ENCODE results near the gene RERE. TPM values are rescaled to one million over a fixed set of nuclear protein-coding genes. Genes with fewer than 3 reads are reported as not detected.
"Not testable (repeated sequence)": the region's sequence is repeated elsewhere in the genome, so short reads cannot be mapped to it uniquely, and the experiment has no call there.

The RERE gene
- total RNA-seq, 1 donor from 2014 or later: 50.7 TPM

GRCh38 chr1:8631163-8631562 lies 186.3 kb downstream of the RERE start:
- no peak for DNase-seq

- DNase-seq: no peak
Observed at GRCh38 chr1:8629241-8630091, 188.0 kb downstream of the RERE start.

- no peak for DNase-seq
Observed at GRCh38 chr1:8628606-8629005, 188.8 kb downstream of the RERE start.

GRCh38 chr1:8627728-8628127 lies 189.7 kb downstream of the RERE start:
- no peak for DNase-seq

GRCh38 chr1:8625981-8626898 lies 191.2 kb downstream of the RERE start:
- DNase-seq: no peak

GRCh38 chr1:8625491-8625890 lies 191.9 kb downstream of the RERE start:
- no peak for DNase-seq

- DNase-seq: not testable (repeated sequence)
Observed at GRCh38 chr1:8623651-8624192, 193.7 kb downstream of the RERE start.

GRCh38 chr1:8621785-8622348 lies 195.6 kb downstream of the RERE start:
- DNase-seq: not testable (repeated sequence)

GRCh38 chr1:8621034-8621582 lies 196.3 kb downstream of the RERE start:
- DNase-seq: not testable (repeated sequence)

- not testable (repeated sequence) for DNase-seq
Observed at GRCh38 chr1:8619917-8620502, 197.4 kb downstream of the RERE start.

- not testable (repeated sequence) for DNase-seq
Observed at GRCh38 chr1:8619419-8619818, 198.0 kb downstream of the RERE start.

GRCh38 chr1:8616791-8617190 lies 200.6 kb downstream of the RERE start:
- DNase-seq: not testable (repeated sequence)

- DNase-seq: not testable (repeated sequence)
Observed at GRCh38 chr1:8611634-8612515, 205.6 kb downstream of the RERE start.

- DNase-seq: no peak
Observed at GRCh38 chr1:8607906-8608305, 209.5 kb downstream of the RERE start.

- DNase-seq: no peak
Observed at GRCh38 chr1:8604041-8604945, 213.1 kb downstream of the RERE start.

- peak; percentile 57 for DNase-seq
Observed at GRCh38 chr1:8603220-8603616, 214.2 kb downstream of the RERE start.

GRCh38 chr1:8602471-8603219 lies 214.8 kb downstream of the RERE start:
- DNase-seq: no peak

GRCh38 chr1:8600336-8600735 lies 217.1 kb downstream of the RERE start:
- DNase-seq: peak; percentile 83

- peak; percentile 15 for DNase-seq
Observed at GRCh38 chr1:8599646-8600212, 217.7 kb downstream of the RERE start.
